GM12878 (cell line): Measurements from ENCODE around the gene TMEM255B. TPM values are rescaled to one million over a fixed set of nuclear protein-coding genes. Genes with fewer than 3 reads are reported as not detected.

ENCODE experiments used
- ATAC-seq: fragments of 200-7000 bp; cut with Tn5 transposase; 3 replicates; pipeline ENCODE4 v1.9.1; 2020; ENCODE audit warnings: mild to moderate bottlenecking, moderate library complexity
- BruUV-seq: library from RNA; stranded (reverse); fragments of 400-500 nt; replicated peaks from 2 replicates; lab custom pipeline; 2021; lab: Mats Ljungman, UMichigan
- CTCF ChIA-PET: fragments of 300-600 bp; sonication (Branson Sonifier 250); formaldehyde crosslinking; extraction: SDS; loops from one replicate; lab custom pipeline; 2021; ENCODE audit warnings: inconsistent platforms; lab: Yijun Ruan, JAX
- POLR2A ChIA-PET: fragments of 350-600 bp; formaldehyde crosslinking; extraction: SDS; loops from one replicate; lab custom pipeline; 2021; ENCODE audit warnings: inconsistent platforms; lab: Charles Lee
- RAD21 ChIA-PET: fragments of 300-600 bp; sonication (Branson Sonifier 250); formaldehyde crosslinking; loops from one replicate; lab custom pipeline; 2023; ENCODE audit warnings: antibody characterized with exemption; ENCODE audit not compliant: unreplicated experiment; lab: Charles Lee
- SMC1A ChIA-PET: fragments of 300-600 bp; sonication (Branson Sonifier 250); formaldehyde crosslinking; loops from one replicate; lab custom pipeline; 2023; ENCODE audit not compliant: unreplicated experiment, uncharacterized antibody; lab: Charles Lee
- DNase-seq: peaks from one replicate; pipeline ENCODE4 v3.0.0-alpha.2; 2011; ENCODE audit warnings: low read depth, low spot score
- FAIRE-seq: peaks from 3 replicates; lab custom pipeline; 2011; peaks lifted over from hg19 to GRCh38; lab: Jason Lieb, UNC
- H2AFZ ChIP-seq: 2 replicates; pipeline ENCODE4 v1.6.0; 2011; ENCODE audit warnings: low read depth, low read length, control low read depth; ENCODE audit not compliant: control insufficient read depth
- H3K27ac ChIP-seq: 2 replicates; pipeline ENCODE4 v1.5.1; 2011; ENCODE audit warnings: control low read depth; ENCODE audit not compliant: control insufficient read depth, insufficient read depth
- H3K27me3 ChIP-seq, 2 experiments: replicated peaks in 1 of 2; 2 replicates each; pipeline versions ENCODE4 v1.6.0 to v1.6.1; 2011; ENCODE audit warnings: low read length in 1 of 2; ENCODE audit not compliant: control insufficient read depth in 2 of 2, insufficient read depth in 2 of 2
- H3K36me3 ChIP-seq, 2 experiments: 2 replicates each; pipeline ENCODE4 v1.5.1; 2011; ENCODE audit warnings: low read length in 1 of 2; ENCODE audit not compliant: control insufficient read depth in 2 of 2, insufficient read depth in 2 of 2
- H3K4me1 ChIP-seq: 2 replicates; pipeline ENCODE4 v1.6.1; 2011; ENCODE audit warnings: mild to moderate bottlenecking, low read length, moderate library complexity, mixed read lengths; ENCODE audit not compliant: control insufficient read depth, insufficient read depth
- H3K4me2 ChIP-seq: 2 replicates; pipeline ENCODE4 v1.6.0; 2011; ENCODE audit warnings: control low read depth; ENCODE audit not compliant: control insufficient read depth, insufficient read depth
- H3K4me3 ChIP-seq: fragments of 200-600 bp; sonication (generic); 2 replicates; pipeline ENCODE4 v1.5.1; 2016
- H3K79me2 ChIP-seq: 2 replicates; pipeline ENCODE4 v1.6.0; 2011; ENCODE audit warnings: low read length; ENCODE audit not compliant: control insufficient read depth, insufficient read depth
- H3K9ac ChIP-seq: 2 replicates; pipeline ENCODE4 v1.8.0; 2011; ENCODE audit warnings: low read length, control low read depth, mixed read lengths; ENCODE audit not compliant: control insufficient read depth, insufficient read depth
- H3K9me3 ChIP-seq: replicated peaks from 3 replicates; pipeline ENCODE4 v1.5.1; 2011; ENCODE audit warnings: mild to moderate bottlenecking, low read length; ENCODE audit not compliant: control insufficient read depth, insufficient read depth
- H4K20me1 ChIP-seq: 2 replicates; pipeline ENCODE4 v1.6.0; 2011; ENCODE audit not compliant: control insufficient read depth, insufficient read depth
- ASH2L ChIP-seq: fragments of 300-600, 200-600 bp; sonication (generic); IDR thresholded peaks from 2 replicates; pipeline ENCODE4 v1.6.1; 2017; ENCODE audit warnings: low read depth, mild to moderate bottlenecking, borderline replicate concordance
- BHLHE40 ChIP-seq, 2 experiments: fragments of 450-650 bp in 1 of 2; IDR thresholded peaks; 2 replicates each; pipeline ENCODE4 v1.6.1; 2011 to 2017; ENCODE audit warnings: low read depth in 2 of 2, borderline replicate concordance in 1 of 2, improper control_type of control experiment in 1 of 2, low read length in 1 of 2, mild to moderate bottlenecking in 1 of 2
- ETV6 ChIP-seq, 2 experiments: fragments of 450-650 bp in 1 of 2; IDR thresholded peaks in 1 of 2; conservative IDR thresholded peaks in 1 of 2; 2 replicates each; pipeline ENCODE4 v1.6.1; 2014; ENCODE audit warnings: antibody characterized with exemption in 1 of 2, borderline replicate concordance in 1 of 2, low read depth in 1 of 2, mild to moderate bottlenecking in 1 of 2, moderate library complexity in 1 of 2
- GABPA ChIP-seq: IDR thresholded peaks from 2 replicates; pipeline ENCODE4 v1.6.1; 2014; ENCODE audit warnings: antibody characterized with exemption, low read depth, mild to moderate bottlenecking, inconsistent platforms
- MTA3 ChIP-seq: IDR thresholded peaks from 2 replicates; pipeline ENCODE4 v1.6.1; 2012; ENCODE audit warnings: low read length, inconsistent platforms, borderline replicate concordance
- NR2C2 ChIP-seq: IDR thresholded peaks from 2 replicates; pipeline ENCODE4 v1.6.1; 2011; ENCODE audit warnings: borderline replicate concordance, low read depth; ENCODE audit not compliant: control insufficient read depth, insufficient read length
- SPI1 ChIP-seq: IDR thresholded peaks from 2 replicates; pipeline ENCODE4 v1.6.1; 2011; ENCODE audit warnings: low read depth, mild to moderate bottlenecking, low read length, moderate library complexity, borderline replicate concordance; ENCODE audit not compliant: insufficient read depth
- SREBF1 ChIP-seq: IDR thresholded peaks from 2 replicates; pipeline ENCODE4 v1.6.1; 2012; ENCODE audit warnings: mild to moderate bottlenecking, low read length
- WGBS: methylation state at CpG from one replicate; pipeline ENCODE4 v1.1.6; 2016; ENCODE audit warnings: low lambda C conversion rate; ENCODE audit not compliant: insufficient replicate concordance, insufficient coverage; ENCODE audit errors: missing lambda C conversion rate; 5-methylcytosine and 5-hydroxymethylcytosine counted together
- in situ Hi-C: fragments of 300-500 bp; cut with MboI; formaldehyde crosslinking; loops from 9 replicates; pipeline ENCODE4 v1.14.3; 2018; ENCODE audit warnings: mixed read lengths
- intact Hi-C: fragments of 100-400 bp; cut with micrococcal nuclease; formaldehyde crosslinking; loops from one replicate; pipeline ENCODE4 v1.14.2; 2022; ENCODE audit not compliant: unreplicated experiment
- polyA plus RNA-seq, 11 experiments: library from polyadenylated mRNA; depleted of rRNA in 4 of 11; unstranded in 6 of 11; stranded (reverse) in 5 of 11; fragments of >200 nt; fragmentation: Nextera tagmentation in 4 of 11; fragmentation: Illumina TruSeq in 1 of 11; extraction: Ambion mirVana in 4 of 11; extraction: Trizol in 1 of 11; gene quantifications; 1 replicate in 1 of 11; 2 replicates in 10 of 11; pipeline versions ENCODE4 v1.2.1 to v1.2.3, GENCODE V29; 2011 to 2016; ENCODE audit warnings: inconsistent platforms in 2 of 11, missing spikeins in 2 of 11, low read depth in 1 of 11
- total RNA-seq, 4 experiments: library from RNA; depleted of rRNA in 3 of 4; stranded (reverse); fragments of >200 nt in 3 of 4; fragmentation: Illumina TruSeq in 1 of 4; extraction: Trizol in 1 of 4; gene quantifications; 2 replicates each; pipeline versions ENCODE4 v1.2.1 to v1.2.3, GENCODE V29; 2013 to 2021
- TF ChIP-seq, protein P1 (sequence below): fragments of 450-650 bp; IDR thresholded peaks from 2 replicates; pipeline ENCODE4 v1.6.1; 2017; ENCODE audit warnings: borderline replicate concordance
- TF ChIP-seq, protein P2 (sequence below): fragments of 450-650 bp; IDR thresholded peaks from 2 replicates; pipeline ENCODE4 v1.6.1; 2017; ENCODE audit warnings: low read depth, mild to moderate bottlenecking, moderate library complexity
- TF ChIP-seq, protein P3 (sequence below), 3 experiments: IDR thresholded peaks in 2 of 3; conservative IDR thresholded peaks in 1 of 3; 2 replicates each; pipeline ENCODE4 v1.5.1; 2011; ENCODE audit warnings: low read depth in 3 of 3, low read length in 3 of 3, mild to moderate bottlenecking in 3 of 3, control low read depth in 2 of 3, moderate library complexity in 2 of 3, inconsistent platforms in 1 of 3, mixed read lengths in 1 of 3; ENCODE audit not compliant: control insufficient read depth in 2 of 3, insufficient read depth in 1 of 3; ENCODE audit errors: extremely low read depth in 1 of 3
- TF ChIP-seq, protein P4 (sequence below): fragments of 450-650 bp; IDR thresholded peaks from 2 replicates; pipeline ENCODE4 v1.6.1; 2017; ENCODE audit warnings: mild to moderate bottlenecking, low read depth, inconsistent platforms; ENCODE audit not compliant: poor library complexity, severe bottlenecking
- TF ChIP-seq, protein P5 (sequence below): IDR thresholded peaks from 2 replicates; pipeline ENCODE4 v1.6.1; 2012; ENCODE audit warnings: low read depth, low read length, improper control_type of control experiment

The TMEM255B gene
- total and polyA plus RNA-seq, 10 of the 15 experiments (the other 5 are each of a cell fraction or from before 2014, with no cell fraction given), result 0.04 to 0.62 (median 0.13) TPM; not detected in 3

DNA sequence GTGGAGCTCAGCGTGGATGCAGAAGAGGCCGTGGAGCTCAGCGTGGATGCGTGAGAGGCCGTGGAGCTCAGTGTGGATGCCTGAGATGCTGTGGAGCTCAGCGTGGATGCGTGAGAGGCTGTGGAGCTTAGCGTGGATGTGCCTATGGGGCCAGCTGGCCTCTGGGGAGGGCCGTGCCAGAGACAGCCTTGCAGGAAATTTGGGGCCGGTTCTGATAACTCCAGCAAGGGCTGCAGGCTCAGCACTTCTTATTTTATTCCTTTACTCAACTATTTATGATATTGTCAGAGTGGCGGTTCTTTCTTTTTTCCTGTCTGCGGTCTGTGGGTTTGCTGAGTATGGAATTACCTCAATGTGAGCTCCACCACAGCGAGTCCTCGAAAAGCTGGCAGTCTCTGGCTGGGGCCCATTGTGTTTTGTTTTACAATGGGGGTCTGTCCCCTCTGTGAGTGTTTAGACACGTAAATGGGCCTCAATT is 17.8 kb upstream of the TMEM255B start:
- Histone ChIP-seq H3K27ac (no peak overlapping the region), H3K27me3 (no peaks in the 10 kb centered on the region; a peak in 1 of 4 replicates), H3K36me3 (no peaks in the 10 kb centered on the region), H3K9ac (no peak overlapping the region), H2AFZ (no peak overlapping the region), H3K4me2 (no peak overlapping the region), H4K20me1 (no peaks in the 10 kb centered on the region), H3K79me2 (no peaks in the 10 kb centered on the region), H3K4me3 (no peak overlapping the region), H3K4me1 (no peaks in the 10 kb centered on the region), H3K9me3 (no peaks in the 10 kb centered on the region)
- ChIA-PET RAD21 (no interaction called here), SMC1A (interaction anchor here (0.6 kb wide), 1 partner anchor 254 kb away, joined by 3 read pairs; no protein-coding TSS in a partner anchor), POLR2A (no interaction called here), CTCF (interaction anchor here (1.1 kb wide), 1 partner anchor 485 kb away, joined by 5 read pairs; no protein-coding TSS in a partner anchor)
- intact Hi-C loops (no loop called here), in situ Hi-C loops (no loop called here)
- no peak for ATAC-seq
- no peak for FAIRE-seq
- BruUV-seq, result no TSS peak
- DNase-seq, result no peak
- WGBS, result 20% methylated on average over 9 of the region's 15 CpGs
- TF ChIP-seq, protein P1, sequence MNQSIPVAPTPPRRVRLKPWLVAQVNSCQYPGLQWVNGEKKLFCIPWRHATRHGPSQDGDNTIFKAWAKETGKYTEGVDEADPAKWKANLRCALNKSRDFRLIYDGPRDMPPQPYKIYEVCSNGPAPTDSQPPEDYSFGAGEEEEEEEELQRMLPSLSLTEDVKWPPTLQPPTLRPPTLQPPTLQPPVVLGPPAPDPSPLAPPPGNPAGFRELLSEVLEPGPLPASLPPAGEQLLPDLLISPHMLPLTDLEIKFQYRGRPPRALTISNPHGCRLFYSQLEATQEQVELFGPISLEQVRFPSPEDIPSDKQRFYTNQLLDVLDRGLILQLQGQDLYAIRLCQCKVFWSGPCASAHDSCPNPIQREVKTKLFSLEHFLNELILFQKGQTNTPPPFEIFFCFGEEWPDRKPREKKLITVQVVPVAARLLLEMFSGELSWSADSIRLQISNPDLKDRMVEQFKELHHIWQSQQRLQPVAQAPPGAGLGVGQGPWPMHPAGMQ, result no peak
- TF ChIP-seq, protein P2, sequence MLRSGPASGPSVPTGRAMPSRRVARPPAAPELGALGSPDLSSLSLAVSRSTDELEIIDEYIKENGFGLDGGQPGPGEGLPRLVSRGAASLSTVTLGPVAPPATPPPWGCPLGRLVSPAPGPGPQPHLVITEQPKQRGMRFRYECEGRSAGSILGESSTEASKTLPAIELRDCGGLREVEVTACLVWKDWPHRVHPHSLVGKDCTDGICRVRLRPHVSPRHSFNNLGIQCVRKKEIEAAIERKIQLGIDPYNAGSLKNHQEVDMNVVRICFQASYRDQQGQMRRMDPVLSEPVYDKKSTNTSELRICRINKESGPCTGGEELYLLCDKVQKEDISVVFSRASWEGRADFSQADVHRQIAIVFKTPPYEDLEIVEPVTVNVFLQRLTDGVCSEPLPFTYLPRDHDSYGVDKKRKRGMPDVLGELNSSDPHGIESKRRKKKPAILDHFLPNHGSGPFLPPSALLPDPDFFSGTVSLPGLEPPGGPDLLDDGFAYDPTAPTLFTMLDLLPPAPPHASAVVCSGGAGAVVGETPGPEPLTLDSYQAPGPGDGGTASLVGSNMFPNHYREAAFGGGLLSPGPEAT, result no peak
- TF ChIP-seq GABPA, result no peak
- TF ChIP-seq NR2C2, result no peak
- TF ChIP-seq, protein P3, sequence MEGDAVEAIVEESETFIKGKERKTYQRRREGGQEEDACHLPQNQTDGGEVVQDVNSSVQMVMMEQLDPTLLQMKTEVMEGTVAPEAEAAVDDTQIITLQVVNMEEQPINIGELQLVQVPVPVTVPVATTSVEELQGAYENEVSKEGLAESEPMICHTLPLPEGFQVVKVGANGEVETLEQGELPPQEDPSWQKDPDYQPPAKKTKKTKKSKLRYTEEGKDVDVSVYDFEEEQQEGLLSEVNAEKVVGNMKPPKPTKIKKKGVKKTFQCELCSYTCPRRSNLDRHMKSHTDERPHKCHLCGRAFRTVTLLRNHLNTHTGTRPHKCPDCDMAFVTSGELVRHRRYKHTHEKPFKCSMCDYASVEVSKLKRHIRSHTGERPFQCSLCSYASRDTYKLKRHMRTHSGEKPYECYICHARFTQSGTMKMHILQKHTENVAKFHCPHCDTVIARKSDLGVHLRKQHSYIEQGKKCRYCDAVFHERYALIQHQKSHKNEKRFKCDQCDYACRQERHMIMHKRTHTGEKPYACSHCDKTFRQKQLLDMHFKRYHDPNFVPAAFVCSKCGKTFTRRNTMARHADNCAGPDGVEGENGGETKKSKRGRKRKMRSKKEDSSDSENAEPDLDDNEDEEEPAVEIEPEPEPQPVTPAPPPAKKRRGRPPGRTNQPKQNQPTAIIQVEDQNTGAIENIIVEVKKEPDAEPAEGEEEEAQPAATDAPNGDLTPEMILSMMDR (IDR thresholded peaks at IDR 0.05 in 2 of 3, conservative IDR thresholded peaks at IDR 0.05 in 1 of 3; ENCODE audit: control insufficient read depth in 2 of 3, extremely low read depth in 1 of 3, insufficient read depth in 1 of 3, low read depth in 3 of 3, low read length in 3 of 3), result no peak
- TF ChIP-seq ETV6 (conservative IDR thresholded peaks at IDR 0.05 in 1 of 2, IDR thresholded peaks at IDR 0.05 in 1 of 2; ENCODE audit: borderline replicate concordance in 1 of 2, low read depth in 1 of 2), result no peak
- TF ChIP-seq, protein P4, sequence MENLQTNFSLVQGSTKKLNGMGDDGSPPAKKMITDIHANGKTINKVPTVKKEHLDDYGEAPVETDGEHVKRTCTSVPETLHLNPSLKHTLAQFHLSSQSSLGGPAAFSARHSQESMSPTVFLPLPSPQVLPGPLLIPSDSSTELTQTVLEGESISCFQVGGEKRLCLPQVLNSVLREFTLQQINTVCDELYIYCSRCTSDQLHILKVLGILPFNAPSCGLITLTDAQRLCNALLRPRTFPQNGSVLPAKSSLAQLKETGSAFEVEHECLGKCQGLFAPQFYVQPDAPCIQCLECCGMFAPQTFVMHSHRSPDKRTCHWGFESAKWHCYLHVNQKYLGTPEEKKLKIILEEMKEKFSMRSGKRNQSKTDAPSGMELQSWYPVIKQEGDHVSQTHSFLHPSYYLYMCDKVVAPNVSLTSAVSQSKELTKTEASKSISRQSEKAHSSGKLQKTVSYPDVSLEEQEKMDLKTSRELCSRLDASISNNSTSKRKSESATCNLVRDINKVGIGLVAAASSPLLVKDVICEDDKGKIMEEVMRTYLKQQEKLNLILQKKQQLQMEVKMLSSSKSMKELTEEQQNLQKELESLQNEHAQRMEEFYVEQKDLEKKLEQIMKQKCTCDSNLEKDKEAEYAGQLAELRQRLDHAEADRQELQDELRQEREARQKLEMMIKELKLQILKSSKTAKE, result no peak
- no peak for TF ChIP-seq ASH2L
- TF ChIP-seq MTA3, result no peak
- TF ChIP-seq SPI1, result no peak
- TF ChIP-seq BHLHE40 (IDR thresholded peaks at IDR 0.05; ENCODE audit: borderline replicate concordance in 1 of 2, low read depth in 2 of 2, low read length in 1 of 2), result no peak
- TF ChIP-seq, protein P5, sequence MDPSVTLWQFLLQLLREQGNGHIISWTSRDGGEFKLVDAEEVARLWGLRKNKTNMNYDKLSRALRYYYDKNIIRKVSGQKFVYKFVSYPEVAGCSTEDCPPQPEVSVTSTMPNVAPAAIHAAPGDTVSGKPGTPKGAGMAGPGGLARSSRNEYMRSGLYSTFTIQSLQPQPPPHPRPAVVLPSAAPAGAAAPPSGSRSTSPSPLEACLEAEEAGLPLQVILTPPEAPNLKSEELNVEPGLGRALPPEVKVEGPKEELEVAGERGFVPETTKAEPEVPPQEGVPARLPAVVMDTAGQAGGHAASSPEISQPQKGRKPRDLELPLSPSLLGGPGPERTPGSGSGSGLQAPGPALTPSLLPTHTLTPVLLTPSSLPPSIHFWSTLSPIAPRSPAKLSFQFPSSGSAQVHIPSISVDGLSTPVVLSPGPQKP, result no peak
- TF ChIP-seq SREBF1, result no peak
